GM23338 (cell line): Measurements from ENCODE around the gene PDXK. TPM values are rescaled to one million over a fixed set of nuclear protein-coding genes. Genes with fewer than 3 reads are reported as not detected.

ENCODE experiments used
- ATAC-seq: fragments of 200-7000 bp; cut with Tn5 transposase; 3 replicates; pipeline ENCODE4 v1.9.1; 2020
- DNase-seq: peaks from one replicate; pipeline ENCODE4 v3.0.0-alpha.2; 2015; ENCODE audit warnings: low spot score
- H2AFZ ChIP-seq: fragments of 200-600 bp; sonication (generic); 2 replicates; pipeline ENCODE4 v1.8.0; 2016; ENCODE audit warnings: antibody characterized with exemption, mild to moderate bottlenecking, moderate library complexity
- H3F3A ChIP-seq: fragments of 200-600 bp; sonication (generic); replicated peaks from 2 replicates; pipeline ENCODE4 v1.8.0; 2017; ENCODE audit warnings: antibody characterized with exemption, mixed run types, low read depth
- H3K27ac ChIP-seq: fragments of 200-600 bp; sonication (generic); 2 replicates; pipeline ENCODE4 v1.6.1; 2016; ENCODE audit warnings: low read depth
- H3K27me3 ChIP-seq: fragments of 200-600 bp; sonication (generic); 2 replicates; pipeline ENCODE4 v1.8.0; 2016; ENCODE audit warnings: mild to moderate bottlenecking, mixed run types, moderate library complexity; ENCODE audit not compliant: insufficient read depth
- H3K36me3 ChIP-seq: fragments of 200-600 bp; sonication (generic); 2 replicates; pipeline ENCODE4 v1.8.0; 2016; ENCODE audit warnings: mild to moderate bottlenecking; ENCODE audit not compliant: insufficient read depth
- H3K4me1 ChIP-seq: fragments of 200-600 bp; sonication (generic); 2 replicates; pipeline ENCODE4 v1.8.0; 2016; ENCODE audit warnings: mild to moderate bottlenecking, moderate library complexity; ENCODE audit not compliant: insufficient read depth
- H3K4me2 ChIP-seq: fragments of 200-600 bp; sonication (generic); 2 replicates; pipeline ENCODE4 v1.7.1; 2017; ENCODE audit warnings: mixed run types
- H3K4me3 ChIP-seq: fragments of 200-600 bp; sonication (generic); 2 replicates; pipeline ENCODE4 v1.6.1; 2016; ENCODE audit warnings: mixed run types
- H3K79me2 ChIP-seq: fragments of 200-600 bp; sonication (generic); replicated peaks from 2 replicates; pipeline ENCODE4 v1.8.0; 2017; ENCODE audit warnings: mild to moderate bottlenecking; ENCODE audit not compliant: insufficient read depth
- H3K9me2 ChIP-seq: fragments of 200-600 bp; sonication (generic); 2 replicates; pipeline ENCODE4 v1.8.0; 2017; ENCODE audit not compliant: insufficient read depth
- H4K20me1 ChIP-seq: fragments of 200-600 bp; sonication (generic); replicated peaks from 2 replicates; pipeline ENCODE4 v1.8.0; 2017; ENCODE audit warnings: mild to moderate bottlenecking; ENCODE audit not compliant: insufficient read depth
- H3K27ac Mint-ChIP-seq: 2 replicates; pipeline ENCODE4 v1.8.0; 2020; ENCODE audit warnings: inconsistent platforms, mild to moderate bottlenecking, moderate library complexity, mixed read lengths
- H3K27me3 Mint-ChIP-seq: 3 replicates; pipeline ENCODE4 v1.8.0; 2022; ENCODE audit warnings: low read depth, mild to moderate bottlenecking, moderate library complexity, mixed read lengths, inconsistent platforms; ENCODE audit not compliant: insufficient read depth, poor library complexity
- H3K36me3 Mint-ChIP-seq: 3 replicates; pipeline ENCODE4 v1.8.0; 2021; ENCODE audit warnings: low read depth, mild to moderate bottlenecking, inconsistent platforms, moderate library complexity, mixed read lengths
- H3K4me1 Mint-ChIP-seq: 3 replicates; pipeline ENCODE4 v1.8.0; 2020; ENCODE audit warnings: mild to moderate bottlenecking, inconsistent platforms, mixed read lengths
- H3K4me3 Mint-ChIP-seq: 3 replicates; pipeline ENCODE4 v1.8.0; 2021; ENCODE audit warnings: moderate library complexity, mild to moderate bottlenecking, inconsistent platforms, mixed read lengths
- H3K9me3 Mint-ChIP-seq: 3 replicates; pipeline ENCODE4 v1.8.0; 2020; ENCODE audit warnings: moderate library complexity, mild to moderate bottlenecking, inconsistent platforms, mixed read lengths
- EZH2 ChIP-seq: fragments of 200-600 bp; sonication (generic); IDR thresholded peaks from one replicate; pipeline ENCODE4 v1.8.0; 2017; ENCODE audit warnings: antibody characterized with exemption, mild to moderate bottlenecking, low read depth; ENCODE audit not compliant: unreplicated experiment
- ZNF462 ChIP-seq: fragments of 250-450 bp; sonication (Bioruptor Pico); IDR thresholded peaks from 2 replicates; pipeline ENCODE4 v1.5.0; 2020; ENCODE audit warnings: mild to moderate bottlenecking, moderate library complexity
- polyA plus RNA-seq: library from polyadenylated mRNA; unstranded; fragments of >200 nt; fragmentation: Nextera tagmentation; extraction: Ambion mirVana; gene quantifications from 2 replicates; pipeline ENCODE4 v1.2.1, GENCODE V29; 2016
- total RNA-seq: library from RNA; depleted of rRNA; stranded (reverse); fragments of >200 nt; shearing (Covaris generic); gene quantifications from 2 replicates; pipeline ENCODE4 v1.2.3, GENCODE V29; 2014

PDXK gene
- total and polyA plus RNA-seq, 2 experiments from 2014 or later = 53.2 to 66.3 TPM

- Histone ChIP-seq H3K9me2 (no peaks in the 10 kb centered on the region), H3F3A (no peaks in the 10 kb centered on the region), H3K4me3 (peak overlapping the region; percentile 99), H3K4me2 (peak overlapping the region; percentile 100), H4K20me1 (peaks cover 16% of the 10 kb centered on the region), H3K27ac (no peak overlapping the region), H2AFZ (no peak overlapping the region), H3K36me3 (peaks cover 16% of the 10 kb centered on the region), H3K27me3 (no peaks in the 10 kb centered on the region), H3K4me1 (peaks cover 10% of the 10 kb centered on the region), H3K79me2 (peaks cover 47% of the 10 kb centered on the region)
- H3K9me3 Mint-ChIP-seq = peaks cover 3% of the 10 kb centered on the region; the same call in 1 of the 3 replicates
- peaks cover 13% of the 10 kb centered on the region for H3K27me3 Mint-ChIP-seq
- no peak for TF ChIP-seq ZNF462 (CRISPR knock-in tag)
- ATAC-seq (no peak), DNase-seq (no peak)
- peaks cover 11% of the 10 kb centered on the region for H3K4me1 Mint-ChIP-seq
- peaks cover 48% of the 10 kb centered on the region for H3K36me3 Mint-ChIP-seq
- H3K4me3 Mint-ChIP-seq = peak overlapping the region; percentile 98
- H3K27ac Mint-ChIP-seq = peak overlapping the region; percentile 95
Measured at GRCh38 chr21:43790010-43790524, 71.1 kb downstream of the PDXK start.

- H3K79me2 ChIP-seq = peaks cover 51% of the 10 kb centered on the region
- no peak overlapping the region for H2AFZ ChIP-seq
- Mint-ChIP-seq H3K9me3 (no peaks in the 10 kb centered on the region), H3K4me3 (peak overlapping the region; percentile 49; the same call in 1 of the 3 replicates), H3K27ac (no peak overlapping the region), H3K36me3 (peaks cover 72% of the 10 kb centered on the region), H3K27me3 (peaks cover 15% of the 10 kb centered on the region), H3K4me1 (peaks cover 11% of the 10 kb centered on the region)
- H4K20me1 ChIP-seq = peaks cover 16% of the 10 kb centered on the region
- no peak overlapping the region for H3K27ac ChIP-seq
- 0 out of 2 replicates have a peak, but pooled peaks cover 3% of the 10 kb centered on the region for H3F3A ChIP-seq
- H3K4me3 ChIP-seq = no peak overlapping the region
- ATAC-seq (no peak), DNase-seq (no peak)
- H3K4me1 ChIP-seq = peaks cover 10% of the 10 kb centered on the region
- no peak overlapping the region for H3K4me2 ChIP-seq
- H3K9me2 ChIP-seq = no peaks in the 10 kb centered on the region
- TF ChIP-seq EZH2 = no peak
- H3K27me3 ChIP-seq = no peaks in the 10 kb centered on the region
- peaks cover 30% of the 10 kb centered on the region for H3K36me3 ChIP-seq
Measured at GRCh38 chr21:43792406-43792805, 73.5 kb downstream of the PDXK start.
